ENCODE measurements around the gene HEXIM1.

GRCh38 chr17:45123076-45123770 lies 25.1 kb upstream of the HEXIM1 start:
- no peak for TF ChIP-seq CTCF (IDR thresholded peaks at IDR 0.05)
- no peak for TF ChIP-seq ZFX (IDR thresholded peaks at IDR 0.05; ENCODE audit: borderline replicate concordance)

Measured in 22Rv1 (cell line).